ENCODE measurements around the gene GBE1.

- TF ChIP-seq POLR2AphosphoS5 (IDR thresholded peaks at IDR 0.05; ENCODE audit: low read depth), result no peak
- no peak for TF ChIP-seq CTCF (IDR thresholded peaks at IDR 0.05; ENCODE audit: insufficient read depth, low read length)
- no peak for TF ChIP-seq REST (IDR thresholded peaks at IDR 0.05; ENCODE audit: insufficient replicate concordance, low read depth)
- no peak for TF ChIP-seq GABPA (IDR thresholded peaks at IDR 0.05; ENCODE audit: low read depth)
- TF ChIP-seq SPI1 (IDR thresholded peaks at IDR 0.05; ENCODE audit: borderline replicate concordance, low read depth), result no peak
Measured at GRCh38 chr3:81545572-81545971, 215.9 kb downstream of the GBE1 start.
